G401 (cell line): Measurements from ENCODE around the gene SGSM2. TPM values are rescaled to one million over a fixed set of nuclear protein-coding genes. Genes with fewer than 3 reads are reported as not detected.

ENCODE experiments used
- DNase-seq: peaks from one replicate; pipeline ENCODE4 v3.0.0-alpha.2; 2015; ENCODE audit warnings: low spot score
- in situ Hi-C: cut with HindIII; loops from 2 replicates; pipeline ENCODE4 v1.10.0; 2016; ENCODE audit warnings: low sequenced_read_pairs, mixed read lengths
- total RNA-seq: library from RNA; depleted of rRNA; stranded (reverse); fragments of >200 nt; shearing (Covaris generic); gene quantifications from 2 replicates; pipeline ENCODE4 v1.2.3, GENCODE V29; 2014

SGSM2 gene
- total RNA-seq, 1 experiment from 2014 or later, result 35.2 TPM

DNA sequence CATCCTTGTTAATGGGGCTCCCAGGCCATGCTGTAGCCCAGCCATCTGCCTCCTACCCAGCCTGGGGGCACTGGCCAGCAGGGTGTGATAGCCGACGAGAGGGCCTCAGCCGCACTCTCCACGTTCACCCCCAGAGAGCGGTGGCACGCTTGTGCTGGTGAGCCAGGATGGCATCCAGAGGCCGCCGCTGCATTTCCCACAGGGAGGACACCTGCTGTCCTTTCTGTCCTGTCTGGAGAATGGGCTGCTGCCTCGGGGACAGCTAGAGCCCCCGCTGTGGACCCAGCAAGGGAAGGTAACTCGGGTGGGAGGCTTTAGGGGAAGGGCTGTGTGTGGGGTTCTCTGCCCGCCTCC lies 27.4 kb downstream of the SGSM2 start:
- in situ Hi-C loops, result no loop called here
- DNase-seq, result no peak

DNA sequence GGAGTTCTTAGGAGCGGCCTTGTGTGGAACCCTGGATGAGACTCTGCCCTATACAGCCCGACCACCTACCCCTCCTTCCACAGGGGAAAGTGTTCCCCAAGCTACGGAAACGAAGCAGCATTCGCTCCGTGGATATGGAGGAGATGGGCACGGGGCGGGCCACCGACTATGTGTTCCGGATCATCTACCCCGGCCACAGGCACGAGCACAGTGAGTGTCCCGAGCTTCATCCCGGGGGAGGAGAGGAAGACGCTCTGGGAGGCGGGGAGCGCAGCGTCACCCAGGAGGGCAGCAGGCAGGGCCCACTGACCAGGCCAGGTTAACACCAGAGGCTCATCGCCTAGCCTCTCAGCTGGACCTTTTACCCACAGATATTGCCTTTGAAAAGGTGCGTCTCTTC lies 27.8 kb downstream of the SGSM2 start:
- in situ Hi-C loops, result no loop called here
- DNase-seq, result no peak

DNA sequence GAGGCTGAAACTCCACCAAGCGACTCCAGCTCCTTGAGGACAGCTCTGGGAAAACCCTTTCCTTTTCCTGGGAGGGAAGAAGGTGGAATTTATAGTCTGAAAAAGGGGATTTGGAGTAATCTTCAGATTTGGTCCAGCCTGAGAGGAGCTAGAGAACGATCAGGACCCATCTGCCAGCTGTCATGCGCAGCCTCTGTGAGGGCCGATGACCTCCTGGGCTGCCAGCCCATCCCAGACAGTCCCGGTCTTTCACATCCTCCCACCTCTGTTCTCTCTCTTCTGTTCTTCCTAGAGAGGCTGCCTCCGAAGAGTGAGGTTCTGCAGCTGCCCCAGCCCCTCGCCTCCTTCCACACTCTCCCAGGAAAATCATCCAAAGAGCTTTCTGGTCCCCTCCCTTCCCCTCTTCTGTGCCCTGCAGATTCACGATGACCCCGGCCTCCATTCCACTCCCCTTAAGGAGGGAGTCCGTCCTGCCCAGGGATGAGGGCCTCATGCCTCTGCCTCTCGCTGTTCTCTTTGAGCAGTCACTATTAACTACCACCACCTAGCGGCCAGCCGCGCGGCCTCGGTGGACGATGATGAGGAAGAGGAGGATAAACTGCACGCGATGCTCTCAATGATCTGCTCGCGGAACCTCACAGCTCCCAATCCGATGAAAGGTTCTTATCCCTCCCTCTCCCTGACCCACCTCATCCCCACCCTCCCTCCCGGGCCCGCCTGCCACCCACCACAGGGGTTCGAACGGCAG lies 29.6 kb downstream of the SGSM2 start:
- in situ Hi-C loops, result no loop called here
- no peak for DNase-seq

DNA sequence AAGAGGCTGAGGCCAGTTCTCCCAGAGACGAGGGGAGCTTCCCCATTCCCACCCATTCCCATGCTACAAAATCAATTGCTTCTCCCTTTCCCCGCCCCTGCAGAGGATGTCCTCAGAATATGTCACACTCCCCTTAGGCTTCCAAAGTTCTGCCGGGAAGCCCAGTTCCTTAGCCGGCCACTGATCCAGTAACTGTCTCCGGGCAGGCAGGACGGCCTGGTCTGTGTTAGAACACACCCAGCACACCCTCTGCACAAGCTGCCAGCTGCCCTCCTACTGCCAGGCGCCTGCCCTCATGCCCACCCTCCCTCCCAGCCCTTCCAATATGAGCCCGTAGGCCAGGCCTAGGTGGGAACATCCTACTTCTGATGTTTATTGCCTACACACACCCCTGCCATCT lies 31.1 kb downstream of the SGSM2 start:
- DNase-seq, result no peak
- in situ Hi-C loops, result no loop called here

DNA sequence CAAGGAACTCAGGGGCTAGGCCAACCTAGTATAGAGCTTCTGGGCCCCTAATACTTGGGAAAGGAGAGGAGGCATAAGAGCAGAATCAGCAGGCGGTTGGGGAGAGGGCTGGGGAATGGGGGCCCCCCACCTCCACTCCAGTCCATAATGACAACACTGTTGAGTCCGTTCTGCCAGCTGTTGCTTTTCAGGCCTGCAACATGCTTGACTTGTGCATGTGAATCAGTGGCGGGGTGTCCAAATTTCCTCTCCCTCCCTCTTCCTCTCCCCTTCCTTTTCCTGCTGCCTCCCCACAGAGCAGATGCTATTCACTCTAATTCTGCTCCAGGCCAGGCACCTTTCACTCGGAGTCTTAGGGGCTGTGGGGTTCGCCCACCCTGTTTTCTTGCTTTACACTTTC lies 31.7 kb downstream of the SGSM2 start:
- DNase-seq, result no peak
- in situ Hi-C loops, result no loop called here

DNA sequence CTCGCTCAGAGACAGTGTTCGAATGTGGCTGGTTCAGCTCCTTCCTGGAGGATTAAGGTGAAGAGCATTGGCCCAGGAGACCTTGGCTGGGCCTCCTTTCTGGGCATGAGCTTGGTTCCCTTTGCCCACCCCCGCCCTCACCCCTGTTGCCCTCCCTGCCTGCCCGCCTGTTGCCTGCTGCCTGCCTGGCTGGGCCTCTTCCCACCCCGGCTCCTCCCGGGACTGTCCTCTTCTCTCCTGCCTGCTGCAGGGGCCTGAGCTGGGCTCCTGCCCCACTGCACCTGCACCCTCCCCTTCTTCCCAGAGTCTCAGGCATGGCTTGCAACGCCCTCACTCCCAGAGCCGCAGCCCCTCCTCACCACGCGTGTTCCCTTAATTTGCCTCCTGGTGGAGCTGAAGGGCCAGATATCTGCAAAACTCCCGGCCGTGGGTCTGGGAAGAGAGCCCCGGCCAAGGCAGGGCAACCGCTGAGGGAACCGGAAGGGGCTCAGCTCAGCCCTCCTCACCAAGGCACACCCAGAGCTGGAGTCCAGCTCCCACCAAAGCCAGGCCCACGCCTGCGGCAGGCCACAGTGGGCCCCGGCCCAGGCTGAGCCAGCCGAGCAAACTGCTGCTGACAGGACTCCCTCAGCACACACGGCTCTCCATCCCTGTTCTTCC lies 32.4 kb downstream of the SGSM2 start:
- in situ Hi-C loops, result no loop called here
- no peak for DNase-seq

DNA sequence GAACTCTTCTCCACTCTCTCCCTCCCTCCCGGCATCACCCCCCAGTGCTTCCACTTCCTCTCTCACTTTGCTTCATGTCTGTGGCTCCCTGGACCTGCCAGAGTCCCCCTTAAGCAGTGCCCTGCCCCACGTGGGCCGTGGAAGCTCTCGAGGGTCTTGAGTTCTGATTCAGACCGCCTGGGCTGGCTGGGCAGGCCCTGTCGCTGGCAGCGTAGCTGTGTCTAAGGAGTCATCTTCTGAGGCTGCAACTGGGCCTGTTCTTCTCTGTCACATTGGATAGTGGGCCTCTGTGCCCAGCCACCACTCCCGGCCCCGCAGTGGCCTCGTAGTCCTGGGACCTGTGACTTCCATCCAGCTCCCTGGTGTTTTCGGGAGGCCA lies 32.9 kb downstream of the SGSM2 start:
- in situ Hi-C loops, result no loop called here
- no peak for DNase-seq

DNA sequence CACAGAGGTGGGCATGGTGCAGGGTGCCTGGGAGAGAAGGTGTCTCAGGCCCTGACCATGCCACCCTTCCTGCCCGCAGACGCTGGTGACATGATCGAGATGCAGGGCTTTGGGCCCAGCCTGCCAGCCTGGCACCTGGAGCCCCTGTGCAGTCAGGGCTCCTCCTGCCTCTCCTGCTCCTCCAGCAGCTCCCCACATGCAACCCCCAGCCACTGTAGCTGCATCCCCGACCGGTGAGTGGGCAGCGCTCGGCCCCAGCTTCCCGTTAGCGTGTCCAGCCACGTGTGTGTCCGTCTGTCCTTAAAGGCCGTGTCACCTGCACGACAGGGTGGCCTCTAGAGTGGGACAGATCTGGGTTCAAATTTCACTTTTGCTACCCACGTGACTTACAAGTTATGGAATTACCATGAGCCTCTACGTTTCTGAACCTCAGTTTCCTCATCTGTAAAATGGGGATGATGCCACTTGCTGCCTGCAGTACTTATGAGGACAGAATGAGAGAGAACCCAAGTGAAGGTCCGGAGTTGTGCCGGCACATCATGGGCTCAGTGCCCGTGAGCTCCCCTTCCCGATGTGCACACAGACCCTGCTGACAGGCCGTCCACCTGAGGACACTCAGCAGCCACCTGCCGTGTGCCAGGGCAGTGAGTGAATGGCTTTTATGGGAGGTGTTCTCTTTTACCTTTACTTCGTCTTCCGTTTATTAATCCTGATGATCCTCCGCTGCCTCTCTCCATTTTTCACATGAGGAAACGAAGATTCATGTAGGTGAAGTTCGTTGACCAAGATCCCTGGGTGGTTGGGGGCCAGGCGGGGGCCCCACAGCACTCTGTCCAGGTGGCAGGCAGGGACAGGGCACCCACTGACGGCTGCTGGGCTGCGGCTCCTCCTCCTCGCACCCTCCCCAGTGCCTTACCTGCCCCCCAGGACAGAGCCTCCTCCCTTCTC lies 34.2 kb downstream of the SGSM2 start:
- DNase-seq, result no peak
- in situ Hi-C loops, result no loop called here

DNA sequence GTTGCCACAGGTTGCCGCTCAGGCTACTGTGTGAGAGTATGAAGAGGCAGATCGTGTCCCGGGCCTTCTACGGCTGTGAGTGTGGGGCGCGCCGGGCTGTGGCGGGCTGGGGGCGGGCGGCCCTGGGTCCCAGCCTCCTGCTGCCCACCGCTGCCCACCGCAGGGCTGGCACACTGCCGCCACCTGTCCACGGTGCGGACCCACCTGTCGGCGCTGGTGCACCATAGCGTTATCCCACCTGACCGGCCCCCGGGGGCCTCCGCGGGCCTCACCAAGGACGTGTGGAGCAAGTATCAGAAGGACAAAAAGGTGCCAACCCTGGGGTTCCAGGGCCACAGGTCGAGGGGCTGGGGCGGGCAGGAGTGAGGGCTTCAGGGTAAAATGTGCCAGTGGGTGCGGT lies 34.9 kb downstream of the SGSM2 start:
- in situ Hi-C loops, result no loop called here
- no peak for DNase-seq

DNA sequence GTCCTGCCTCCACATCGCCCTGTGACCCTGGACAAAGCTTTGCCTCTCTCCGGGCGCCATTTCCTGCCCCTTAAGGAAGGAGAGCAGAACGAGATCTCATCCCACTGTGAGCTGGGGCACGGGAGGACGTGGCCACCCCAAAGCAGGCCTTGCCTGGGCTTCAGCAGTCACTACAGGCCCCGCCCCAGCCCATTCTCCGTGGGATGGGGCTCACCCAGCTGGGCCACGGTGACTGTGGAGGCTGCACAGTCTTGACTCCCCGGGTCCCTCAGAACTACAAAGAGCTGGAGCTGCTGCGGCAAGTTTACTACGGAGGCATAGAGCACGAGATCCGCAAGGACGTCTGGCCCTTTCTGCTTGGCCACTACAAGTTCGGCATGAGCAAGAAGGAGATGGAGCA lies 35.4 kb downstream of the SGSM2 start:
- no peak for DNase-seq
- in situ Hi-C loops, result no loop called here

DNA sequence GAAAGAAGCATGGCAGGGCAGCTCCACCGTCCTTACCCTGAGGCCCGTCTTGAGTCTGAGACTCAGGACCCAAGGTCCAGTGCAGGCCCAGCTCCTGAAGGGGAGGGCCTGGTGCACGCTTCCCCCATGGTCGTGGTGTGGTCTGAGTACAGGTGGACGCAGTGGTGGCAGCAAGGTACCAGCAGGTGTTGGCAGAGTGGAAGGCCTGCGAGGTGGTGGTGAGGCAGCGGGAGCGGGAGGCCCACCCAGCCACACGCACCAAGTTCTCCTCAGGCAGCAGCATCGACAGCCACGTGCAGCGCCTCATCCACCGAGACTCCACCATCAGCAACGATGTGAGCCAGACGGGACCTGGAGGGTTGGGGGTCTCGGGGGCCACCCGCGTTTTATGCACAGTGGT lies 35.9 kb downstream of the SGSM2 start:
- DNase-seq, result no peak
- in situ Hi-C loops, result no loop called here

DNA sequence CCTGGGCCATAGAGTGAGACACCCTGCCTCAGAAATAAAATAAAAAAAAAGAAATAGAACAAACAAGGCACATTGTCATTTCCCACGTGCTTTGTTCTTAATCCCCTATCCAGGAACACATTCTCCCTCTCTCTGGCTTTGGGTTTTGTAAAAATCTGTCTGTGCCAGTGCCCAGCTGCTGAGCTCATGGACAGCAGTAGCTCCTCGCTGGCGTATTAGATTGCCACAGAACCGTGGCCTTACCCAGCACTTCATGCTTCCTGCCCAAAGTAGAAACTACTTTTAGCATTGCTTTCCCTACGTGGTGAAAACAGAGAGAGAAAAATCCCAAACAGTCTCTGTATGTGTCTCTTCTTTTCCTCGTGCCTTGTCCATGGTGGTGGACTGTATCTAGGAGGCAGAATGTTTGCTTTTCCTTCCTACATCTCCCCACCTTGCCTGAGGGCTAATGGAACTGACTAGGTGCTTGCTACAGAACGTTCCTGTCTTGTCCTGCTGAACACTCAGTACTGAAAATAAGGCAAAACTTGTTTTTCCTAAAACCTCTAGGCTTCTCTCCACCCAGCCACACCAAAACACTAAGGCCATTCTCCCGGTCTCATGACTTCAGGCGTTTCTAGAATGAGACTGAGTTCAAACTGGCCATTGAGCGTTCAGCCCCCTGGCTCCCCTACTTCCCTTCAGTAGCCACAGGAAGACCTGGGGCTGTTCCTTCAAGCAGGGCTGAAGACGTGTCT lies 37.4 kb downstream of the SGSM2 start:
- DNase-seq, result no peak
- in situ Hi-C loops, result no loop called here

DNA sequence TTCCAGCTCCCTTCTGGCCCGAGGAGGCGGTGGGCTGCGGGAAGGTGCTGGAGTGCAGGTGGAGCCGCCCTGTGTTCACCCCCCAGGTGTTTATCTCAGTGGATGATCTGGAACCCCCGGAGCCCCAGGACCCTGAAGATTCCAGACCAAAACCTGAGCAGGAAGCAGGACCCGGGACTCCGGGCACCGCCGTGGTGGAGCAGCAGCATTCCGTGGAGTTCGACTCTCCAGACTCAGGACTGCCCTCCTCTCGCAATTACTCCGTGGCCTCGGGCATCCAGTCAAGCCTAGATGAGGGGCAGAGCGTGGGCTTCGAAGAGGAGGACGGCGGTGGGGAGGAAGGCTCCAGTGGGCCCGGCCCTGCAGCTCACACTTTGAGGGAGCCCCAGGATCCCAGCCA lies 38.1 kb downstream of the SGSM2 start:
- no peak for DNase-seq
- in situ Hi-C loops, result no loop called here

DNA sequence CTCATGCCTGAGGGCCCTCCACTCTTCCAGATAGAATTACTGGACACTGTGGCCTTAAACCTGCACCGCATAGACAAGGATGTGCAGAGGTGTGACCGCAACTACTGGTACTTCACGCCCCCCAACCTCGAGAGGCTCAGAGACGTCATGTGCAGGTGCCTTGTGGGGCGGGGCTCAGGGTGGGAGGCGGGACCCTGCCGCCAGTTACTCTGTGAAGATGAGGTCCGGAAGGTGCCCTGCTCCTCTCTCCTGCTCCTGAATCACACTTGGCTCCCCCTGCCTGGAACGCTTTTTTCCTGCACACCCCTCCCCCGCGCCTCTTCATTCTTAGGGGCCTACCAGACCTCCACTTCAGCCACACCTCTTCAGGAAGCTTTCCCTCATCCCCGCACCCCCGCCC lies 38.8 kb downstream of the SGSM2 start:
- in situ Hi-C loops, result no loop called here
- DNase-seq, result no peak

DNA sequence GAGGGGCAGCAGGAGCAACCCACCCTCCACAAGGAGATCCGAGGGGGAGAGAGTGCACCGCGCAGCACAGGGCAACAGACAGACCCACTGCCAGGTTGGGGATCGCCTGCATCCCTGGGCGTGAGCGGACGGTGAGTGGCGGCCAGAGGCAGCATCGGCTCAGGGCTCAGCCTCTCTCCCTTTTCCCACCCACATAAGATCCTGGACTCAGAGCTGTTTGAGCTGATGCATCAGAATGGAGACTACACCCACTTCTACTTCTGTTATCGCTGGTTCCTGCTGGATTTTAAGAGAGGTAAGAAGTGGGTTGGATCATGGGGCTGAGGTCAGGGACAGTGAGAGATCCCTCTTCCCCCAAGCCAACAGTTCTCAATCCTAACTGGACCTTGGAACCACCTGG lies 40.4 kb downstream of the SGSM2 start:
- no peak for DNase-seq
- in situ Hi-C loops, result no loop called here

DNA sequence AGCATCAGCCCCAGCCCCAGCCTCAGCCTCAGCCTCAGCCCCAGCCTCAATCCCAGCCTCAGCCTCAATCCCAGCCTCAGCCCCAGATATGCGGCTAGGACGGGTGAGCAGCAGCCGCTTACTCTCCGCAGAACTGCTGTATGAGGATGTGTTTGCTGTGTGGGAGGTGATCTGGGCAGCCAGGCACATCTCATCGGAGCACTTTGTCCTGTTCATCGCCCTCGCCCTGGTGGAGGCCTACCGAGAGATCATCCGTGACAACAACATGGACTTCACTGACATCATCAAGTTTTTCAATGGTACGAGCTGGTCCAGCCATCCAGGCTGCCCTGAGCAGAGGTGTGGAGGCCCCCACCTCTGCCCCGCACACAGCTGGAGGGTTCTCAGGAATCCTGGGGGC lies 41.6 kb downstream of the SGSM2 start:
- no peak for DNase-seq
- in situ Hi-C loops, result no loop called here

DNA sequence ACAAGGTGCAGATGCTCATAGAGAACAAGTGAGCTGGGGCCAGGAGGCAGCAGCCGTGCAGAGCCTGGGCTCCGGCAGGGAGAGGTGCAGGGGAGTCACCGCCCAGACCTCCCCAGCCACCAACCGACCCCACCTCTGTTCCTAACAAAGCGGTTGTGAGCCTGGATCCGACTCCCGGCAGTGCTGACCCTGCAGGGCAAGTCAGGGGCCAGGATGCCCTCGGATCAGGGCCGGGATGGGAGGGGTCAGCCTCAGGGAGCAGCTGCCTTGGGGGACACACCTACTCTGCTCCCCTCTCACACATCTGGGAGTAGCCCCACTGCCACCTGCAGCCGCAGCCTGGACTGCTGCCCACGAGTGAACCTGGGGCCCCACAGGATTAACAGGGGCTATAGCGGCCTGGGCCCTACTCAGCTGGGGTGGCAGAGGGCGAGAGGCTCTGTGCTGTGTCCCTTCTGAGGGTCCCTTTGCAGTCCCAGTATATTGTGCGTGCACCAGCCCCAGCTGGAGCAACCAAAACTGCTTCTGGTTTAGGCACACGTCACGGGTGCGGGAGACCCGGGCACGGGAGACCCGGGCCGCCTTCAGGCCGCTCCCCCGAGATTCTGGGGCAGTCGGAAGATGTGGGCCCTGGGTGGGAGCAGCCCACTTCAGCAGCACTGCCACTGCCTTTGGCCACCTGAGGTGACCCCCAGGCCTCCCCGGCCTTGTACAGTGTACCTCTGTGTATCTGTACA lies 42.4 kb downstream of the SGSM2 start:
- no peak for DNase-seq
- in situ Hi-C loops, result no loop called here

DNA sequence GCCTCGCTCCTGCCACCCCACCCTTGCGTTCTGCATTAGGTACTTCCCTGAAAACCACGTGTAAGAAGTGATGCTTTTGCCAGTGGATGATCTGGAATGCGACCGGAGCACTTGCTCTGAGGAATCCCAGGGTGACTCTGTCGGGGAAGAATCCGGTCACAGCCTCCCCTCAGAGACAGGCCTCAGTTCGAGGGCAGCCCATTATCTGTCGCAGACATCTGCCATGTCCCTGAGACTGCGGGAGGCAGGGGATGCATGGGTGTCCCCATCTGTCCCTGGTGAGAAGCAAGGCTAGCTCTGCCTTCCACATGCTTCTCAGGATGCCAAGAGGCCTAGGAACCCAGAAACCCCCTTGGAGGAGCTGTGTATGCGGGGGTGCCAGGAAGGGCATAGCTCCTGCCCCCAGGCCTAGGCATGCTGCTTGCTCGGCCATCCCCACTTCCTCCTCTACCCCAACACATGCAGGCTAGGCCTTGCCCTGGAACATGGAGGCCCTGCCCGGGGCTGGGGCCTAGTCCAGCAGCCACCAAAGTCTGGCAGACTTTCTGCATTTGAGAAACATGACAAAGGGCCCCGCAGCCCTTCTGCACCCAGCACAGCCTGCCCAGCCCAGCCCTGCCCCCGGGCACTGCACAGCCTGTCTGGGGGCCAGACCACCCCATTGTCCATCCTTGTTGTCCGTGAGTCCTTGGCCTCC lies 43.1 kb downstream of the SGSM2 start:
- no peak for DNase-seq
- in situ Hi-C loops, result no loop called here
